NCI-H1694 (cell line): ENCODE data around the gene RGL4.
"Not testable (repeated sequence)": the region's sequence is repeated elsewhere in the genome, so short reads cannot be mapped to it uniquely, and the experiment has no call there.

Experiments used
- DNase-seq: peaks from one replicate; lab custom pipeline; 2025; lab: John Stamatoyannopoulos, UW

RGL4 gene

GRCh38 chr22:23698673-23699235 is 7.9 kb downstream of the RGL4 start:
- DNase-seq, result no peak

GRCh38 chr22:23700706-23701105 is 9.9 kb downstream of the RGL4 start:
- no peak for DNase-seq

- no peak for DNase-seq
Observed at GRCh38 chr22:23704062-23704461, 13.2 kb downstream of the RGL4 start.

GRCh38 chr22:23704829-23705228 is 14.0 kb downstream of the RGL4 start:
- no peak for DNase-seq

- DNase-seq, result no peak
Observed at GRCh38 chr22:23705358-23705757, 14.5 kb downstream of the RGL4 start.

GRCh38 chr22:23708270-23708669 is 17.5 kb downstream of the RGL4 start:
- DNase-seq, result no peak

- DNase-seq, result no peak
Observed at GRCh38 chr22:23709107-23709506, 18.3 kb downstream of the RGL4 start.

GRCh38 chr22:23712256-23712655 is 21.4 kb downstream of the RGL4 start:
- DNase-seq, result no peak

GRCh38 chr22:23713696-23714595 is 23.1 kb downstream of the RGL4 start:
- DNase-seq, result no peak

- no peak for DNase-seq
Observed at GRCh38 chr22:23714596-23715578, 24.1 kb downstream of the RGL4 start.

GRCh38 chr22:23715806-23716375 is 25.1 kb downstream of the RGL4 start:
- DNase-seq, result no peak

GRCh38 chr22:23716811-23717801 is 26.3 kb downstream of the RGL4 start:
- DNase-seq, result peak; percentile 64

- no peak for DNase-seq
Observed at GRCh38 chr22:23718371-23719165, 27.8 kb downstream of the RGL4 start.

GRCh38 chr22:23720855-23721254 is 30.0 kb downstream of the RGL4 start:
- DNase-seq, result no peak

- no peak for DNase-seq
Observed at GRCh38 chr22:23722160-23722559, 31.3 kb downstream of the RGL4 start.

- no peak for DNase-seq
Observed at GRCh38 chr22:23722724-23723123, 31.9 kb downstream of the RGL4 start.

- not testable (repeated sequence) for DNase-seq
Observed at GRCh38 chr22:23728108-23728507, 37.3 kb downstream of the RGL4 start.

- DNase-seq, result no peak
Observed at GRCh38 chr22:23737696-23738095, 46.9 kb downstream of the RGL4 start.

- DNase-seq, result no peak
Observed at GRCh38 chr22:23742505-23743264, 51.9 kb downstream of the RGL4 start.
